ENCODE data around the gene PRKAR1A. TPM values are rescaled to one million over a fixed set of nuclear protein-coding genes. Genes with fewer than 3 reads are reported as not detected.

The PRKAR1A gene
- 270 TPM for total RNA-seq

DNA sequence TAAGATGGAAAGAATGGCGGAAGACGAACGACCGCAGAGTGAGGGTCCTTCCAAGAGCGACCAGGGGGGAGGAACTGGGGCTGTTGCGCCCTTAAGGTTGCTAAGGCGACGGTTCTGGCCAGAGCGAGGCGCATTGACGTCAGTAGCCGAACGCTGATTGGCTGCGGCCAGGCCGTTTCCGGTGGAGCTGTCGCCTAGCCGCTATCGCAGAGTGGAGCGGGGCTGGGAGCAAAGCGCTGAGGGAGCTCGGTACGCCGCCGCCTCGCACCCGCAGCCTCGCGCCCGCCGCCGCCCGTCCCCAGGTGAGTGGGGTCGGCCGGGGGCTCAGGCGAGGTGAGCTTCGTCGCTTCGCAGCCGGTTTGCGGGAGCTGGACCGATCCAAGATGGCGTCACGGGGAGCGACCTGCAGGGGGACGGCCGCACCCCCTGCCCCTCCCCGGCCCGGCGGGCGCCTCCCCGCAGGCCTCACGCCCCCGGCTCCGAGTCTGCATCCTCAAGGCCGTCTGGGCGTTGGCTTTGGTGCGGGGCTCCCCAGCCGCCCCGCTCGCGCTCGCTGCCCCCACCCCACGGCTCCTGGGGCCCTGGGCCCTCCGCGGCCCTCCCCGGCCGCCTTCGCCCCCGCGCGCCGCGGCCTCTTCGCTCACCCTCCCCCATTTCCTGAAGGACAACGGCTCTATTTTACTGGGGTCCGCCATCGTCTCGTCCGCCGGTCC is at the start of gene PRKAR1A:
Gene PRKAR1A (plus strand): TSS at position 184 of the 713 bp plus-strand sequence. CDS start 2,970 bp downstream, outside the sequence.

Other genes starting within 250 kb of the PRKAR1A start
- 0.94 TPM for gene SLC16A6, start 221.3 kb upstream of the PRKAR1A start, total RNA-seq
- gene ARSG, start 220.9 kb upstream of the PRKAR1A start, total RNA-seq: 6.9 TPM
- gene WIPI1, start 54.9 kb upstream of the PRKAR1A start, total RNA-seq: 7.8 TPM
- 5.0 TPM for gene FAM20A, start 88.9 kb downstream of the PRKAR1A start, total RNA-seq